ENCODE data around the gene PEX3.
"Not testable (repeated sequence)": the region's sequence is repeated elsewhere in the genome, so short reads cannot be mapped to it uniquely, and the experiment has no call there.

Gene PEX3

GRCh38 chr6:143507358-143508145, 56.9 kb downstream of the PEX3 start:
- no peak for DNase-seq

DNA sequence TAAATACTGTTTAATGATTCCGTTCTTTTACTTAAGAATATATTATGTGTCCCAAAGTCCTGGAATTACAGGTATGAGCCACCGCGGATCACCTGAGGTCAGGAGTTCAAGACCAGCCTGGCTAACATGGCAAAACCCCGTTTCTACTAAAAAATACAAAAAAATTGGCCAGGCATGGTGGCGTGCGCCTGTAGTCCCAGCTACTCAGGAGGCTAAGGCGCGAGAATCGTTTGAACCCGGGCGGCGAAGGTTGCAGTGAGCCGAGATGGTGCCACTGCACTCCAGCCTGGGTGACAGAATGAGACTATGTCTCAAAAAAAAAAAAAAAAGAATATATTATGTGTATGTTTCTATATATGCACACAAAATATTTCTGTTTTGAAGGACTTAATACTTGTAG, 59.7 kb downstream of the PEX3 start:
- not testable (repeated sequence) for DNase-seq

DNA sequence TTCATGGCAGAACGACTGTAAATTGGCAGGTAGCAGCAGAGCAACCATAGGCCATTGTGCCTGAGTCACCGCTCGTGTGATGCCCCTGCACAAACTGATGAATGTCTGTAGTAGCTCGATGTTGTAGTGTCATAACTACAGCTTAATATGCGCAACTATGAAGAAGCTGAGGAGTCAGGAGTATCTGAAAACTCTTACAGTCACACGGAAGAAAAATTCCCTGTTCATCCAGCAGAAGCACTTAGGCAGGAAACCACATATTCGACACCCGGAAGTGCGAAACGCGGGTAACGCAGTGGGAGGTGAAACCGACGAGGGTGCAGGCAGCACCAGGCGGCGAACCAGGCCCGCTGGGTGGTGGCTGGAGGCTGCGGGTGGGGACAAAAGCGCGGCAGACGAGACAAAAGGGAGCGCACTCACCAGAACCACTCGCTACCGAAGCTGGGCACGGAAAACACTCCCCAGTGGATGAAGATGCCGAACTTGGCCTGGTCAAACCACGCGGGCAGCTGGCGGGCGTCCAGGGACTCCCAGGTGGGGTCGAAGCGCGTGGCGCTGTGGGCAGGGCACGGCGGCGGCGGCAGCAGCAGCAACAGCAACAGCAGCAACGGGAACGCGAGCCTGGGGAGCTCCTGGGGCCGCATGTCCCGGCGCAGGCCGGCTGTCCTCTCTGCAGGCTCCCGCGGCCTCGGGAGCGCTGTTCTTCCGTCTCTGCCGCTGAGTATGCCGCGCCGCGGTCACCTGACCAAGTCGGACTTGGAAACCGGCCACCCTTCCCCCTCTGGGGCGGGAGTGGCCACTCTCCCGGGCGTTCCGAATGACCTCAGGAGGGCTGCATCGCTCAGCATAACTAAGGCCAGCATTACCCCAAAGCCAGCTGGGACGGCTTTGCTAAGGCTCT, 60.6 kb downstream of the PEX3 start, which contains the start of gene FUCA2:
Gene FUCA2 (minus strand): TSS at position 730 of the 901 bp plus-strand sequence. CDS start 86 bp downstream, at position 644.
- peak; percentile 65 to 70 for DNase-seq

- DNase-seq = peak; percentile 35 to 58
These were observed 62.8 kb downstream of the PEX3 start for GRCh38 chr6:143513410-143513809.

- DNase-seq = no peak
These were observed 64.6 kb downstream of the PEX3 start for GRCh38 chr6:143515061-143515760.

- no peak for DNase-seq
These were observed 65.3 kb downstream of the PEX3 start for GRCh38 chr6:143515766-143516355.

- DNase-seq = no peak
These were observed 66.3 kb downstream of the PEX3 start for GRCh38 chr6:143516690-143517446.

GRCh38 chr6:143517447-143517773, 66.8 kb downstream of the PEX3 start:
- DNase-seq = no peak

DNA sequence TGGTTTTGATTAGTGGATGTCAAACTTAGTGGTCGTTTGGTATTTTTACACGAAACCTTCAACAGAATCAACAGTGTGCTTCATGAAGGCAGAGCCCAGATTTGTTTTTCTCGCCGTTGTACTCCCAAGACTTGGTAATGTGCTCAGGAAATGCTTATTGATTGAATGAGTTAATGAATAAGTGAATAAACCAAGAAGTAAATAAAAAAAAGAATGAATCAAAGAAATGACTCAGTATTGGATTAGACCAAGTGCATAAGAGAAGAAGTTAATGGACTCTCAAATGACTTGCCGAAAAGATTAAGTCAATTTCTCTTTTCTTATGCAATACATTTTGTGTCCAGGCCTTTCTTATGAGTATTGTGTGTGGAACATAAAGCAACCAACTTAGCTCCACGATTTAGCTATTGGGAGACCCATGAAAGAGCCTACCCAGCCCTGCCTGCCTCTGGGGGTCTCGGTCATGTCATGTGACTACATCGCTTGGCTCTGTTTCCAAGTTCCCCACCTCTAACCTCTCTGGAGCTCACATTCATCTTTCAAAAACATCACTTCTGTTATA, 71.5 kb downstream of the PEX3 start:
- DNase-seq = no peak

DNA sequence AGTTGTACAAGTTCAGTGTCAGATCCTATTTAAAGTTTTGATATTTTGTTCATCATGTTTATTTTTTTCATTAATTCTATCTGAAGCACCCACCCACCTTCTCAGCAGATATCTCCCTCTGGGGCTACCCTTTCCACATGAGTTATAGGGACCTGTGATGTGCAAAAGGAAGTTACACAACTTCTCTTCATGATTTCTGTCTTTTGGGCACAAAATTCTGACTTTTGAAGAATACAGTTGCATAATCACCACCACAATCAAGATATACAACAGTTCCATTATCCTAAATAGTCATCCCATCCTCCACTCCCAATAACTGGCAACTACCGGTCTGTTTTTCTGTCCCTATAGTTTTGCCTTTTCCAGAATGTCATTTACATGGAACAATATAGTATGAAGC, 74.8 kb downstream of the PEX3 start:
- DNase-seq = no peak

DNA sequence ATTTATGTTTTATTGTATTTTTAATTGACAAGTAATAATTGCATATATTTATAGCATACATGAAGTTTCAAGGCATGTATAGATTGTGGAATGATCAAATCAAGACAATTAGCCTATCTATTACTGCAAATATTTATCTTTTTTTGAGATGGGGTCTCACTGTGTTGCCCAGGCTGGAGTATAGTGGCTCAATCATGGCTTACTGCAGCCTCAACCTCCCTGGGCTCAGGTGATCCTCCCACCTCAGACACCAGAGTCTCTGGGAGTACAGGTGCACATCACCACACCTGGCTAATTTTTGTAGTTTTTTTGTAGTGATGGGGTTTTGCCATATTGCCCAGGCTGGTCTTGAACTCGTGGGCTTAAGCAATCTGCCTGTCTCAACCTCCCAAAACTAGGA, 77.1 kb downstream of the PEX3 start:
- no peak for DNase-seq

DNA sequence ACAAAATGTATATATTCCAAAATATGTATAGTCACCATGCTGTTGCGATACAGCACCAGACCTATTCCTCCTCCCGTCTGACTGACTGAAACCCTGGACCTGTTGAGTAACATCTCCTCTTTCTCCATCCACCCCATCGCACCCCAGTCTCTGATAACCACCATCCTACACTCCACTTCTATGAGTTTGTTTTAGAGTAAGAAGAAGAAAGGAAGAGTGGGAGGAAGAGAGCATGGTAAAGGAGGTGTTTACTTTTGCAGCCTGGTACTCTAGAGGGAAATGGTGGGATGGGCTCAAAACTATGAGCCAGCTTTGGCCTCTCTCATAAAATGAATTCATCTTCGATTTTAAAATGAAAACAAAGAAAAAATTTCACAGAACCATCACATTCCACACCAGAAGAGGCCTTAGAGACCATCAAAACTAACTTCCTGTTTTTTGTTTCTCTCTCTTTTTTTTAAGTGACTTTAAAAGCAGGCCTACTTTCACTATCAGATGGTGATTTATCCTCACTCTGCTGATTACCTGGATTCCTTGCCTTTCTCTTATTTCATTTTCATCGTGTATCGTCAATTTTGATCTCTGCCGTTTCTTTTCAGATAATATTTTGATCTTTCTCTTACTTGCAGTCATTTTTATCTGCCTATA, 77.7 kb downstream of the PEX3 start:
- DNase-seq = no peak

- no peak for DNase-seq
These were observed 78.5 kb downstream of the PEX3 start for GRCh38 chr6:143529095-143529494.

DNA sequence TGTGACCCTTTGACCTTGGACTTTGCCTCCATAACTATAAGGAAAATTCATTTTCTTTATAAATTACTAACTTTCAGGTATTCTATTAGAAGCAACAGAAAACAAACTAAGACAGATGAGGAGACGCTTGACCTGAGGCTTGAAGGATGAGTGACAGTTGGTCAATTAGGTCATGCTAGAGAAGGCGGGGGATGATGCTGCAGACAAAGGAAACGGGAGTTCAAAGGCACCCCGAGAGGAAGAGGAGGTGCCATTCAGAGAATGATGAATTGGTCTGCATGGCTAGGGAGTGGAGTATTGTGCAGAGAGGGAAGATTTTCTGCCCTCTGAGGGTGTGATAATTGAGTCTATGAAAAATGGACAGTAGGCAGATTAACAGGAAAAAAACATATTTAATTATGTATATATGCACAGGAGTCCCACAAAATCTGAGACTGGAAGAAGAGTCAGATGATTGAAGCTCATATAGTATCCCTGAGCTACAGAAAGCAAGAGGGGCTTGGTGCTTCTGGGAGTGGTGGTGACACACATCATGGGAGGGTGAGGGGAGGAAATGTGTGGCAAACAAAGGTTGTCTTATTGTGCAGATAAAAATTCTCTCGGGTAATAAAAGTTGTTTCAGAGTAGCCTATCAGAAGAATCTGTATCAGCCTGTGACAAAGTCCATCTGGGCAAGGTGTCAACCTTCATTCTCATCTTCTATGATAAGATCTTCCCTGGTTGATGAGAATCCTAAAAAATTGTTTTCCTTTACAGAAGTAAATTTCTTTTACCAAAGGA, 81.3 kb downstream of the PEX3 start:
- DNase-seq = no peak

DNA sequence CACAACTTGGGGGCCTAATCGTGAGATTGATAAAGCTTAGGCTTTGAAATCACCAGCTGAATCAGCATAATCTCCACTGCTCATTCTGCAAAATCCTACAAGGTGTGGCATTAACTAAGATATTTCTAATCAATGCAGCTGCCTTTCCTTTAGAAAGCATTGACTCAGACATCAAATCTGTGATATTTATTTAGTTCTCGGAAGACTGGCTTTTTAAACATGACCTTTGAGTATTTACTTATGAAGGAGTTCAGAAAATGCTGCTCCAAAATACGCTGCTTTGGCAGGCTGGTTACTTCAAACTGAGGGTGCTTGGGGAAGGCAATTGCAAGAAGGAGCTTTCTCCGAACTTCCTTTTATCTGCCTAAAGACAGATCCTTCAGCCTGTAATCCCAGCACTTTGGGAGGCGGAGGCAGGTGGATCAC, 84.6 kb downstream of the PEX3 start:
- no peak for DNase-seq

GRCh38 chr6:143536461-143536865, 85.9 kb downstream of the PEX3 start:
- DNase-seq = peak; percentile 40 to 51

- DNase-seq = peak; percentile 66 to 68
These were observed 86.5 kb downstream of the PEX3 start for GRCh38 chr6:143536866-143537691.

DNA sequence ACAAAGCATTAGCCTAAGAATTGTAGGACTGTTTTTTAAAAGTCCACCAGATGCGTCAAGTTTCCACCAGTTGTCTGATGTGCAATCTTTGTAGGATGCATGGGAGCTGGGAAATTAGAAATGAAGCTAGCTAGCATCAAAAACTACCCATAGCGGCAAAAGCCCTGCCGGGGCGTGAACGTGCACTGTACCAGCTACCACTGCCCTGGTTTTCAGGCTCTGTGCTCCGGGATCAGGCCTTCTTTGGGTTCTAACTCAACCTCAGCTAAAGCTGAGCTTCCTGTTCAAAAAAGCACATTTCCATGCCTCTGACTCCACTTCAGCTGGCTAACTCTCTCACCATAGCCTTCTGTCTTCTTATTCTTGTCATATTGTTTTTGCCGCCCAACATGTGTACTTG, 87.8 kb downstream of the PEX3 start:
- DNase-seq = no peak

DNA sequence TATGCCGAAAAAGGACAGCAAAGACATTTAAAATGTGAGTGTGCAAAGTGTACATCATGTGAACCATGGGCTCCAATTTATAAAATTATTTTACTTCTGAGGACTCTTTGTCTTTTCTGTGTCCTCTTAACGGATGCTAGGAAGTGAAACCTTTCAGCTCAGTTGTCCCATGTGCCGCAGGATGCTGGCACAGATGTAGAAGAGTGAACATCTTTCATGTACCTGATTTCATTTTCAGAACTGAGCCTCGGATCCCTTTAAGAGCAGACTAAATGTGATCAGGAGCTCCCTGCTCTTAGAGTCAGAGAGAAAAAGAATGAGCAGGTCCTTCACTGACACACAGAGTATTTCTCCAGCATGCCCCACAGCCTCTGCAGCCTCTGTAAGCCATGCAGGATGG, 88.5 kb downstream of the PEX3 start:
- no peak for DNase-seq

DNA sequence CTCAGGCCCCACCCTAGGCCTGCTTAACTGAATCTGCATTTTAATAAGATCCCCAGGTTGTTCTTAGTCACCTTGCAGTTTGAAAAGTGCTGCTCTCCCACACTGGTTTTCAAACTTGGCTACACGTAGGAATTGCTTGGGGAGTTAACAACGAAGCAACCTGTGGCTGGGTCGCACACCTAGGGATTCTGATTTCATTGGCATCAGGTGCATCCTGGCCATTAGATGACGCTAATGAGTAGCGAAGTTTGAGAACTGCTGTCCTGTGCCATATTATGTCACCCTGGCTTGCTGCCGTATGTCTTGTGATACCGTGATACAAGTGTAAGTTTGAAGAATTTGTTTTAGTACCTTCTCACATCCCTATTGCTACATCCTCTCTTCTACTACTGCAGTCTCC, 89.1 kb downstream of the PEX3 start:
- no peak for DNase-seq
